GM23338 (cell line): ENCODE measurements around the gene ZDHHC3. TPM values are rescaled to one million over a fixed set of nuclear protein-coding genes. Genes with fewer than 3 reads are reported as not detected.

ENCODE experiments used
- ATAC-seq: fragments of 200-7000 bp; cut with Tn5 transposase; 3 replicates; pipeline ENCODE4 v1.9.1; 2020
- DNase-seq: peaks from one replicate; pipeline ENCODE4 v3.0.0-alpha.2; 2015; ENCODE audit warnings: low spot score
- H2AFZ ChIP-seq: fragments of 200-600 bp; sonication (generic); 2 replicates; pipeline ENCODE4 v1.8.0; 2016; ENCODE audit warnings: antibody characterized with exemption, mild to moderate bottlenecking, moderate library complexity
- H3F3A ChIP-seq: fragments of 200-600 bp; sonication (generic); replicated peaks from 2 replicates; pipeline ENCODE4 v1.8.0; 2017; ENCODE audit warnings: antibody characterized with exemption, mixed run types, low read depth
- H3K27ac ChIP-seq: fragments of 200-600 bp; sonication (generic); 2 replicates; pipeline ENCODE4 v1.6.1; 2016; ENCODE audit warnings: low read depth
- H3K27me3 ChIP-seq: fragments of 200-600 bp; sonication (generic); 2 replicates; pipeline ENCODE4 v1.8.0; 2016; ENCODE audit warnings: mild to moderate bottlenecking, mixed run types, moderate library complexity; ENCODE audit not compliant: insufficient read depth
- H3K36me3 ChIP-seq: fragments of 200-600 bp; sonication (generic); 2 replicates; pipeline ENCODE4 v1.8.0; 2016; ENCODE audit warnings: mild to moderate bottlenecking; ENCODE audit not compliant: insufficient read depth
- H3K4me1 ChIP-seq: fragments of 200-600 bp; sonication (generic); 2 replicates; pipeline ENCODE4 v1.8.0; 2016; ENCODE audit warnings: mild to moderate bottlenecking, moderate library complexity; ENCODE audit not compliant: insufficient read depth
- H3K4me2 ChIP-seq: fragments of 200-600 bp; sonication (generic); 2 replicates; pipeline ENCODE4 v1.7.1; 2017; ENCODE audit warnings: mixed run types
- H3K4me3 ChIP-seq: fragments of 200-600 bp; sonication (generic); 2 replicates; pipeline ENCODE4 v1.6.1; 2016; ENCODE audit warnings: mixed run types
- H3K79me2 ChIP-seq: fragments of 200-600 bp; sonication (generic); replicated peaks from 2 replicates; pipeline ENCODE4 v1.8.0; 2017; ENCODE audit warnings: mild to moderate bottlenecking; ENCODE audit not compliant: insufficient read depth
- H3K9me2 ChIP-seq: fragments of 200-600 bp; sonication (generic); 2 replicates; pipeline ENCODE4 v1.8.0; 2017; ENCODE audit not compliant: insufficient read depth
- H4K20me1 ChIP-seq: fragments of 200-600 bp; sonication (generic); replicated peaks from 2 replicates; pipeline ENCODE4 v1.8.0; 2017; ENCODE audit warnings: mild to moderate bottlenecking; ENCODE audit not compliant: insufficient read depth
- H3K27ac Mint-ChIP-seq: 2 replicates; pipeline ENCODE4 v1.8.0; 2020; ENCODE audit warnings: inconsistent platforms, mild to moderate bottlenecking, moderate library complexity, mixed read lengths
- H3K27me3 Mint-ChIP-seq: 3 replicates; pipeline ENCODE4 v1.8.0; 2022; ENCODE audit warnings: low read depth, mild to moderate bottlenecking, moderate library complexity, mixed read lengths, inconsistent platforms; ENCODE audit not compliant: insufficient read depth, poor library complexity
- H3K36me3 Mint-ChIP-seq: 3 replicates; pipeline ENCODE4 v1.8.0; 2021; ENCODE audit warnings: low read depth, mild to moderate bottlenecking, inconsistent platforms, moderate library complexity, mixed read lengths
- H3K4me1 Mint-ChIP-seq: 3 replicates; pipeline ENCODE4 v1.8.0; 2020; ENCODE audit warnings: mild to moderate bottlenecking, inconsistent platforms, mixed read lengths
- H3K4me3 Mint-ChIP-seq: 3 replicates; pipeline ENCODE4 v1.8.0; 2021; ENCODE audit warnings: moderate library complexity, mild to moderate bottlenecking, inconsistent platforms, mixed read lengths
- H3K9me3 Mint-ChIP-seq: 3 replicates; pipeline ENCODE4 v1.8.0; 2020; ENCODE audit warnings: moderate library complexity, mild to moderate bottlenecking, inconsistent platforms, mixed read lengths
- CTCF ChIP-seq, 2 experiments: fragments of 200-600 bp in 1 of 2; sonication (generic) in 1 of 2; conservative IDR thresholded peaks; 2 replicates each; pipeline versions ENCODE4 v1.5.1 to v1.6.1; 2016 to 2017; ENCODE audit warnings: antibody characterized with exemption in 2 of 2, low read depth in 2 of 2, mild to moderate bottlenecking in 2 of 2, moderate library complexity in 1 of 2
- REST ChIP-seq: IDR thresholded peaks from one replicate; pipeline ENCODE4 v1.6.1; 2018; ENCODE audit warnings: antibody characterized with exemption; ENCODE audit not compliant: unreplicated experiment
- STAT1 ChIP-seq: IDR thresholded peaks from one replicate; pipeline ENCODE4 v1.6.1; 2016; ENCODE audit warnings: antibody characterized with exemption; ENCODE audit not compliant: unreplicated experiment
- polyA plus RNA-seq: library from polyadenylated mRNA; unstranded; fragments of >200 nt; fragmentation: Nextera tagmentation; extraction: Ambion mirVana; gene quantifications from 2 replicates; pipeline ENCODE4 v1.2.1, GENCODE V29; 2016
- total RNA-seq: library from RNA; depleted of rRNA; stranded (reverse); fragments of >200 nt; shearing (Covaris generic); gene quantifications from 2 replicates; pipeline ENCODE4 v1.2.3, GENCODE V29; 2014
- TF ChIP-seq, protein P1 (sequence below): IDR thresholded peaks from 2 replicates; pipeline ENCODE4 v1.6.1; 2016; ENCODE audit warnings: antibody characterized with exemption

Gene ZDHHC3
- total and polyA plus RNA-seq, 2 experiments from 2014 or later = 28.9 to 84.2 TPM

- no peak for TF ChIP-seq REST
Observed at GRCh38 chr3:44926921-44927320, 49.1 kb downstream of the ZDHHC3 start (continued).

- Histone ChIP-seq H3K4me3 (no peak overlapping the region), H3K9me2 (no peaks in the 10 kb centered on the region), H3K27me3 (no peaks in the 10 kb centered on the region), H3K27ac (no peak overlapping the region), H3K79me2 (no peaks in the 10 kb centered on the region), H4K20me1 (no peaks in the 10 kb centered on the region; the same call in 1 of the 2 replicates), H3F3A (no peaks in the 10 kb centered on the region), H3K4me2 (no peak overlapping the region), H2AFZ (no peak overlapping the region), H3K4me1 (no peaks in the 10 kb centered on the region), H3K36me3 (no peaks in the 10 kb centered on the region; the same call in 1 of the 2 replicates)
- no peak overlapping the region for H3K4me3 Mint-ChIP-seq
- peak; percentile 47 for DNase-seq
- peak; percentile 65 for ATAC-seq
- H3K4me1 Mint-ChIP-seq = no peaks in the 10 kb centered on the region
- H3K9me3 Mint-ChIP-seq = no peaks in the 10 kb centered on the region
- H3K36me3 Mint-ChIP-seq = peaks cover 26% of the 10 kb centered on the region
- peaks cover 7% of the 10 kb centered on the region for H3K27me3 Mint-ChIP-seq
- TF ChIP-seq REST (no peak), CTCF (conservative IDR thresholded peaks at IDR 0.05; ENCODE audit: low read depth in 2 of 2) (peak; percentile 58 to 65), STAT1 (no peak)
- TF ChIP-seq, protein P1, sequence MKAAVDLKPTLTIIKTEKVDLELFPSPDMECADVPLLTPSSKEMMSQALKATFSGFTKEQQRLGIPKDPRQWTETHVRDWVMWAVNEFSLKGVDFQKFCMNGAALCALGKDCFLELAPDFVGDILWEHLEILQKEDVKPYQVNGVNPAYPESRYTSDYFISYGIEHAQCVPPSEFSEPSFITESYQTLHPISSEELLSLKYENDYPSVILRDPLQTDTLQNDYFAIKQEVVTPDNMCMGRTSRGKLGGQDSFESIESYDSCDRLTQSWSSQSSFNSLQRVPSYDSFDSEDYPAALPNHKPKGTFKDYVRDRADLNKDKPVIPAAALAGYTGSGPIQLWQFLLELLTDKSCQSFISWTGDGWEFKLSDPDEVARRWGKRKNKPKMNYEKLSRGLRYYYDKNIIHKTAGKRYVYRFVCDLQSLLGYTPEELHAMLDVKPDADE = no peak
- H3K27ac Mint-ChIP-seq = no peak overlapping the region
Observed at GRCh38 chr3:44926172-44926571, 49.8 kb downstream of the ZDHHC3 start.
